Measurements from ENCODE around the gene PPP1R12C.
"Not testable (repeated sequence)": the region's sequence is repeated elsewhere in the genome, so short reads cannot be mapped to it uniquely, and the experiment has no call there.

Gene PPP1R12C

GRCh38 chr19:55109527-55110291 lies 7.7 kb downstream of the PPP1R12C start:
- no peak for DNase-seq

DNA sequence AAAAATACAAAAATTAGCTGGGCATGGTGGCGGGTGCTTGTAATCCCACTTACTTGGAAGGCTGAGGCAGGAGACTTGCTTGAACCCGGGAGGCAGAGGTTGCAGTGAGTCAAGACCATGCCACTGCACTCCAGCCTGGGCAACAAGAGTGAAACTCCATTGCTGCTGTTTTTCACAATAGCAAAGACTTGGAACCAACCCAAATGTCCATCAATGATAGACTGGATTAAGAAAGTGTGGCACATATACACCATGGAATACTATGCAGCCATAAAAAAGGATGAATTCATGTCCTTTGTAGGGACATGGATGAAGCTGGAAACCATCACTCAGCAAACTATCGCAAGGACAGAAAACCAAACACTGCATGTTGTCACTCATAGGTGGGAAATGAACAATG lies 10.2 kb downstream of the PPP1R12C start:
- DNase-seq = not testable (repeated sequence)

- no peak for DNase-seq
These were observed 10.8 kb downstream of the PPP1R12C start for GRCh38 chr19:55106591-55106990.

DNA sequence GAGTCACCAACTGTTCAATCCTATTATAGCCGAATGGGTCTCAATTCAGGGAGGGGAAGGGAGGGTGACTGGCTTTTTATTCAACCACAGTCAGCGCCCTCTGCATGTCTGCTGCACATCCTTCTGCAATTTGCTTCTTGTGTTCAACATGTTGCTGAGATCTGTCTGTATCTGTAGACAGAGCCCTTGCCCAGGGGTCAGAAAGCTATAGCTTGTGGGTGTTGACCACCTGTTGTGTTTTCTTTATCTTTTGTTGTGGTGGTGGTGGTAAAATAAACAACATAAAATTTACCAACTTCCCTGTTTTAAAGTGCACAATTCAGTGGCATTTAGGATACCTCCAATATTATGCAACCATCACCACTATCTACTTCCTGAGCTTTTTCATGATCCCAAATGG lies 12.2 kb downstream of the PPP1R12C start:
- DNase-seq = no peak

GRCh38 chr19:55103190-55103589 lies 14.2 kb downstream of the PPP1R12C start:
- no peak for DNase-seq

DNA sequence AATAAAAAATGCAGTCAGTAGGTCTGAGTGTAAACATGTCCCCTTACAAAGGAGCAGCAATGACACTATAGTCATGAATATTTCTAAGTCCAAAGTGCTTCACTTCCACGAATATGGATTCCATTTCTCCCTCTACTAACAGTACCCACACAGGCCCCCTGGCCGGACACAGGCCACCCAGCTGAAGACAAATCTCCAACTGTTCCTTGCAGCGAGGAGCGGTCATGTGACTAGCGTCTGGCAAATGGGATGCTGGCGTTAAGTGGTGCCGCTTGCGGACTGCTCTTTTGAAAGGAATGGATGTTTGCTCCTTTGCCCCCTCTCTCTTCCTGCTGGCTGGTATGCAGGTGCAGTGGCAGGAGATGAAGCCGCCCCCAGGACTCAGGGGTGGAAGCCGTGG lies 16.2 kb downstream of the PPP1R12C start:
- no peak for DNase-seq

DNA sequence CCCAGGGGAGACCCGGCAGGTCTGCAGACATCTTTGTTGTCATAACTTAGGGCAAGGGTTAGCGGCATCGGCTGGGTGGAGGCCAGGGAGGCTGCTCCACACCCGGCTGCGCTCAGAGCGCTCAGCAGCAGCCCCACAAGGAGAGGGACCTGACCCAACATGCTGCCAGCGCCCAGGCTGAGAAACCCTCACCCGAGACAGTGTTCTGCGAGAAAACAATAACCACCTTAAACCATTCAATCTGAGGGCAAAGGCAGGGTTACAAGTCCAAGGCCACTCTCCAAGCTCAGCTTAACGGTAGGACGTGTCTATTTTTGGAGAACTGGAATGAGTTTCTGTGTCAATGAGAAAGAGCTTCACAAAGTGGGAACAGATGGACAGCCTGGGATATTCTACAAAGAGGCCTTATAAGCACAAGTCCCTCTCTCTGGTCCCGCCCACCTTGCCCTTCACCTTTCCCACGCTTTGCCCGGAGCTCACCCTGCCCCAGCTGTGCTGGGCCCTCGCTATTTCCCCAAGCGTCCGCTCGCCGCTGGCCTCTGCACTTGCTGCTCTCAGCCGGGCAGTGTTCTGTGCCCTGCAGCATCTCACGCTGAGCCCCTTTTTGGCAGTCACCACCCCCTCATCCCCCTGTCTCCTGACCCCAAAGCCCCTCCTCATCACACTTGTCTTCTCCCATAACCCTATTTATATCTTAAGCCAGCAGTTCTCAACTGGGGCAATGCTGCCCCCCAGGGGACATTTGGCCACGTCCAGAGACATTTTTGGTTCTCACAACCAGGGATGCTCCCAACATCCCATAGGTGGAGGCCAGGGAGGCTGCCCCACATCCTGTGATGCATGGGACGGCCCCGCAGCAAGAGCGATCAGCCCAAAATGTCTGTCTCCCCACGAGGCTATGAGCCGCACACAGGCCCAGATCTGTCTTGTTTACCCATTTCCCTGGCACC lies 17.6 kb downstream of the PPP1R12C start:
- DNase-seq = no peak

- no peak for DNase-seq
These were observed 18.5 kb downstream of the PPP1R12C start for GRCh38 chr19:55098716-55099556.

- DNase-seq = no peak
These were observed 19.3 kb downstream of the PPP1R12C start for GRCh38 chr19:55097864-55098715.

GRCh38 chr19:55096061-55096701 lies 21.3 kb downstream of the PPP1R12C start:
- no peak for DNase-seq

DNA sequence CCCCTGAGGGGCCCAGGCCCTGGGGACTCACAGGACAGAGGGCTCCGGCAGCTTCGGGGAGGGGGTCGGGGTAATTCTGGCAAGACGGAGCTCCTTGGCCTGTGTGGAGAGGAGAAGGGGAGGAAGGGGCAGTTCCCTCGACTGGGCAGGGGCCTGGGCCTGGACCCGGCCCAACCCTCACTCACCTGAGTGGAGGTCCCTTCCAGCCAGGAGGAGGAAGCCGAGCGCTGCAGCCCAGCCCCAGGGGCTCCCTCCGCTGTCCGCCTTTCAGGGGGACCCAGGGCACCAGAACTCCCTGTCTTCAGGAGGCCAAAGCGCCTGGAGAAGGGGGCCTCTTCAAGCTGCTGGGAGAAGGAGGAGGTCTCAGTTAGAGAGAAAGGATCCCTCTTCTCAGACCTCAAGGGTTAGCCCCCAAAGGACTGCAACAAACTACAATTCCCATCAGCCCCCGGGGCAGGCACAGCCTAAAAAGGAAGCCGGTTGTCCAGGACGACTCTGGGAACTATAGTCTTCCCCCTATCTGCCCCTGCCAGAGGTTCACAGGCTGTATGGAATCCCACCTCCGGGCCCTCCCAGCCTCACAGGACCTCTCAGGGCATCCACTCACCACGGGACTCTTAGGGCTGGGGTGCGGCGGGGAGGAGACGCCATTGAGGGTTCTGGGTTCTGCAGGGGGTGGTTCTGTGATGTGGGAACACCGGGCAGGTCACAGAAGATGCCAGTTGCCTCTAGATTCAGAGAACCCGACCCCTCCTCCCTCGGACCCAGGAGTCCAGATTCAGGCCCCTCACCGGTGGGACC lies 22.0 kb downstream of the PPP1R12C start:
- DNase-seq = no peak

DNA sequence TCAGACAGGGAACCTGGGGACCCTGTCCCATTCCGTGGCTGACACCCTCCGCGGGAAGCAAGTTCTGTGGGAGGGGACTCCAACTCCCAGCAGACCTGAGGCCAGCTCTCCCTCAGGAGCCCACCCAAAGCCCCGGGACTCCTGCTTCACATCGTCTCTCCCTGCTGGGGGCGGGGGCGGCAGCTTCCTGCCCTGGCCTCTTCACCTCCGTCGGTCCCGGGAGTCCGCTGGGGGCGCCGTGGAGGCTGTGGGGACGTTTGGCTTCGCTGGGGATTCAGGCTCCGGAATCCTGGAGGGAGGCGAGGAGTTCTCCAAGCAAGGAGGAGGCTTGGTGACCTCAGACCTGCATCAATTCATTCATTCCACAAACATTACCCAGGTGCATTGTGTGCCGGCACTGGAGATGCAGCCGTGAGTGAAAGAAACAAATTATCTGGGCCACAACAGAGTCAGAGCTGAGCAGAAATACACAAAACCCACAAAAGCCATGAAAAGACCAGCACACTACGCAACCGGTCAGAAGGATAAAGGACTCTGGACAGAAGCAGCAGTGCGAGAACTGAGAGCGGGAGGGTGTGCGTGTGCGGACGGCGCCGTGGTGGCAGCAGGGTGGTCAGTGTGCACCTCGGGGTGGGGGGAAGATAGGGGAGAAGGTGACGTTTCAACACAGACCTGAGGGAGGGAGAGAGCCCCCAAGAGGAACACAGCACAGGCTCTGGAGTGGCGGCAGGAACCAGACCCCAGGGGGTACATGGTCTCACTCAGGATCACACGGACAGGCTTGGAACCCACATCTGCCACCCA lies 22.8 kb downstream of the PPP1R12C start:
- DNase-seq = no peak

- DNase-seq = no peak
These were observed 24.8 kb downstream of the PPP1R12C start for GRCh38 chr19:55092423-55093318.

- DNase-seq = no peak
These were observed 25.5 kb downstream of the PPP1R12C start for GRCh38 chr19:55091955-55092354.

- no peak for DNase-seq
These were observed 26.1 kb downstream of the PPP1R12C start for GRCh38 chr19:55091126-55091910.

- DNase-seq = no peak
These were observed 26.9 kb downstream of the PPP1R12C start for GRCh38 chr19:55090564-55090963.

DNA sequence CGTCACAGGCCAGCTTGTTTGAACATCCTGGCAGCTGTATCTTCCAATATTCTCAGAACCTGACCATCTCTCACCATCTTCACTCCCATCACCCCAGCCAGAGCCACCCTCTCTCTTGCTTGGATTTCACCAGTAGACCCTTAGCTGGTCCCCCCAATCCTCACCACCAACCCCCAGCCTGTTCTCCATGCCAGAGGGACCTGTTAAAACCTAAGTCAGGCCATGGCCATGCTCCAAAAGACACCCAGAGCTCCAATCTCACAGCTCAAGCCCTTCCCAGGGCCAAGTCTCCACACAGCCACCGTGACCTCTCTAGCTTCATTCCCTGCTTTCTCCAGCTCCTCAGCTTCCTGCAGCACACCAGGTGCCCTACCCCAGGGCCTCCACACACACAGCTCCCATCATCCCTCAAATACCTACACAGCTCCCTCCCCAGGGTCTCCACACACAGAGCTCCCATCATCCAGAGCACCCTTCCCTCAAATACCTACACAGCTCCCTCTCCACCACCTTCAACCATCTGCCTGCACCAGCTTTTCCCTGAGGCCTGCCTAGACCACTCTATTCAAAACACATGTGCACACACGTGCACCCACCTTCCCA lies 28.0 kb downstream of the PPP1R12C start:
- no peak for DNase-seq

All from activated CD4-positive, alpha-beta T cell treated with anti-CD3 and anti-CD28 coated beads for 1 hour (primary cell).